Astrocyte (in vitro differentiated cells and primary cell): ENCODE data around the gene APLP2.

ENCODE experiments used
- CTCF ChIP-seq: IDR thresholded peaks from 2 replicates; pipeline ENCODE4 v1.5.1; 2011; ENCODE audit warnings: low read depth, mild to moderate bottlenecking, inconsistent platforms, low read length, moderate library complexity; ENCODE audit not compliant: insufficient read depth
- EZH2 ChIP-seq: IDR thresholded peaks from 2 replicates; pipeline ENCODE4 v1.6.1; 2012; ENCODE audit warnings: mild to moderate bottlenecking, low read length, inconsistent platforms; ENCODE audit not compliant: insufficient read depth

- TF ChIP-seq CTCF (no peak), EZH2 (no peak)
Observed at GRCh38 chr11:130052567-130052966, 17.1 kb upstream of the APLP2 start.
